ENCODE data around the gene AGMO.

DNA sequence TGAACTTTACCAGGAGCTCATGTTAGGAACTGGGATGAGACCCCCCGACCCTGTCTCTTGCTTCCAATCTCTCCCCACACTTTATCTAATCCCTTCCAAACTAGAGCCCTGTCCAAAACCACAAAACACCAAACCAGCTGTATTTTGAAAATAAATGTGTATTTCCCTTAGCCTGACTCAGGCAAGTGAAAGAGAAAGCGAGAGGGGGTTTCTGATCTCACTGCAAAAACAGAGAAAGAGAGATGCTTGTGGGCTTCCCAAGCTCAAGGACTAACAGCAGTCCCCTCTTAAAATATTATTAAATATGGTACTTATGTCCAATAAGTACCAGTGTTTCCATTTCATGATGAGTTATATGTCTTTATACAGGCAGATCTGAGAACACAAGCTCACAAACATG, 122.0 kb downstream of the AGMO start:
- TF ChIP-seq, protein P1, sequence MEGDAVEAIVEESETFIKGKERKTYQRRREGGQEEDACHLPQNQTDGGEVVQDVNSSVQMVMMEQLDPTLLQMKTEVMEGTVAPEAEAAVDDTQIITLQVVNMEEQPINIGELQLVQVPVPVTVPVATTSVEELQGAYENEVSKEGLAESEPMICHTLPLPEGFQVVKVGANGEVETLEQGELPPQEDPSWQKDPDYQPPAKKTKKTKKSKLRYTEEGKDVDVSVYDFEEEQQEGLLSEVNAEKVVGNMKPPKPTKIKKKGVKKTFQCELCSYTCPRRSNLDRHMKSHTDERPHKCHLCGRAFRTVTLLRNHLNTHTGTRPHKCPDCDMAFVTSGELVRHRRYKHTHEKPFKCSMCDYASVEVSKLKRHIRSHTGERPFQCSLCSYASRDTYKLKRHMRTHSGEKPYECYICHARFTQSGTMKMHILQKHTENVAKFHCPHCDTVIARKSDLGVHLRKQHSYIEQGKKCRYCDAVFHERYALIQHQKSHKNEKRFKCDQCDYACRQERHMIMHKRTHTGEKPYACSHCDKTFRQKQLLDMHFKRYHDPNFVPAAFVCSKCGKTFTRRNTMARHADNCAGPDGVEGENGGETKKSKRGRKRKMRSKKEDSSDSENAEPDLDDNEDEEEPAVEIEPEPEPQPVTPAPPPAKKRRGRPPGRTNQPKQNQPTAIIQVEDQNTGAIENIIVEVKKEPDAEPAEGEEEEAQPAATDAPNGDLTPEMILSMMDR (IDR thresholded peaks at IDR 0.05; ENCODE audit: control extremely low read depth in 1 of 3, insufficient read depth in 1 of 3, low read depth in 1 of 3, low read length in 3 of 3), result no peak
- TF ChIP-seq, protein P2, sequence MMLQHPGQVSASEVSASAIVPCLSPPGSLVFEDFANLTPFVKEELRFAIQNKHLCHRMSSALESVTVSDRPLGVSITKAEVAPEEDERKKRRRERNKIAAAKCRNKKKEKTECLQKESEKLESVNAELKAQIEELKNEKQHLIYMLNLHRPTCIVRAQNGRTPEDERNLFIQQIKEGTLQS (IDR thresholded peaks at IDR 0.05; ENCODE audit: insufficient read depth, low read depth, low read length), result no peak
- TF ChIP-seq POLR2A (IDR thresholded peaks at IDR 0.05; ENCODE audit: control extremely low read depth in 1 of 2, low read depth in 2 of 2, low read length in 2 of 2) (no peak), BRCA1 (IDR thresholded peaks at IDR 0.05; ENCODE audit: low read depth, low read length) (no peak), CHD1 (IDR thresholded peaks at IDR 0.05; ENCODE audit: low read depth, low read length) (no peak), TAF1 (IDR thresholded peaks at IDR 0.05; ENCODE audit: low read depth, low read length) (no peak), SAP30 (IDR thresholded peaks at IDR 0.05; ENCODE audit: insufficient read depth, insufficient replicate concordance, low read length) (no peak), MAFK (IDR thresholded peaks at IDR 0.05; ENCODE audit: low read depth, low read length) (no peak), ZNF274 (IDR thresholded peaks at IDR 0.05; ENCODE audit: borderline replicate concordance, extremely low read depth, low read length) (no peak), POLR2AphosphoS5 (IDR thresholded peaks at IDR 0.05; ENCODE audit: low read depth, low read length) (no peak)
